Neuronal stem cell (in vitro differentiated cells): ENCODE measurements around the gene TAS2R4.
"Not testable (repeated sequence)": the region's sequence is repeated elsewhere in the genome, so short reads cannot be mapped to it uniquely, and the experiment has no call there.

Experiments used
- DNase-seq: peaks from one replicate; pipeline ENCODE4 v3.0.0-alpha.2; 2013; ENCODE audit warnings: low spot score
- H2AFZ ChIP-seq: one replicate; pipeline ENCODE4 v1.6.1; 2013; ENCODE audit warnings: mild to moderate bottlenecking, low read length, inconsistent platforms
- H2AK5ac ChIP-seq: 2 replicates; pipeline ENCODE4 v1.6.1; 2013; ENCODE audit warnings: low read depth, mild to moderate bottlenecking, inconsistent platforms, low read length, moderate library complexity, mixed read lengths
- H2BK120ac ChIP-seq: 2 replicates; pipeline ENCODE4 v1.6.1; 2013; ENCODE audit warnings: low read depth, mild to moderate bottlenecking, inconsistent platforms, low read length, moderate library complexity, mixed read lengths
- H2BK12ac ChIP-seq: one replicate; pipeline ENCODE4 v1.6.1; 2013; ENCODE audit warnings: low read length, inconsistent platforms
- H2BK15ac ChIP-seq: 2 replicates; pipeline ENCODE4 v1.6.1; 2013; ENCODE audit warnings: mild to moderate bottlenecking, low read length, inconsistent platforms, mixed read lengths
- H2BK5ac ChIP-seq: one replicate; pipeline ENCODE4 v1.6.1; 2013; ENCODE audit warnings: inconsistent platforms, mild to moderate bottlenecking, low read length, moderate library complexity
- H3K14ac ChIP-seq: one replicate; pipeline ENCODE4 v1.6.1; 2013; ENCODE audit warnings: low read length, inconsistent platforms
- H3K18ac ChIP-seq: 2 replicates; pipeline ENCODE4 v1.6.1; 2013; ENCODE audit warnings: low read length, inconsistent platforms
- H3K23ac ChIP-seq: 2 replicates; pipeline ENCODE4 v1.6.1; 2013; ENCODE audit warnings: low read depth, mild to moderate bottlenecking, mixed read lengths, low read length, inconsistent platforms; ENCODE audit not compliant: poor library complexity
- H3K27ac ChIP-seq: replicated peaks from 3 replicates; pipeline ENCODE4 v1.5.1; 2013; ENCODE audit warnings: low read length, inconsistent platforms
- H3K27me3 ChIP-seq, 3 experiments: 2 replicates each; pipeline ENCODE4 v1.6.1; 2013; ENCODE audit warnings: low read length in 3 of 3, mild to moderate bottlenecking in 2 of 3, inconsistent platforms in 1 of 3, low read depth in 1 of 3, mixed read lengths in 1 of 3, moderate library complexity in 1 of 3; ENCODE audit not compliant: control insufficient read depth in 3 of 3, insufficient read depth in 3 of 3
- H3K36me3 ChIP-seq, 2 donors: replicated peaks in 1 of 2; 2 replicates each; pipeline ENCODE4 v1.6.1; 2013; ENCODE audit warnings: low read length in 2 of 2; ENCODE audit not compliant: control insufficient read depth in 2 of 2, insufficient read depth in 2 of 2
- H3K4ac ChIP-seq: 2 replicates; pipeline ENCODE4 v1.6.1; 2013; ENCODE audit warnings: inconsistent platforms, mild to moderate bottlenecking, low read length, moderate library complexity
- H3K4me1 ChIP-seq, 2 donors: 1 replicate in 1 of 2; 2 replicates in 1 of 2; pipeline ENCODE4 v1.6.1; 2013; ENCODE audit warnings: low read length in 2 of 2, low read depth in 1 of 2; ENCODE audit not compliant: control insufficient read depth in 2 of 2, insufficient read depth in 1 of 2
- H3K4me2 ChIP-seq: one replicate; pipeline ENCODE4 v1.6.1; 2013; ENCODE audit warnings: mild to moderate bottlenecking, low read length, inconsistent platforms; ENCODE audit not compliant: insufficient read depth, poor library complexity, severe bottlenecking
- H3K4me3 ChIP-seq, 2 donors: 2 replicates each; pipeline ENCODE4 v1.5.1; 2013; ENCODE audit warnings: low read length in 2 of 2, mild to moderate bottlenecking in 2 of 2, inconsistent platforms in 1 of 2, moderate library complexity in 1 of 2
- H3K79me1 ChIP-seq: one replicate; pipeline ENCODE4 v1.6.1; 2013; ENCODE audit warnings: low read depth, mild to moderate bottlenecking, inconsistent platforms, low read length, moderate library complexity
- H3K9ac ChIP-seq: one replicate; pipeline ENCODE4 v1.6.1; 2013; ENCODE audit warnings: mild to moderate bottlenecking, low read depth, low read length, inconsistent platforms; ENCODE audit not compliant: poor library complexity
- H3K9me3 ChIP-seq, 2 donors: replicated peaks in 1 of 2; 2 replicates each; pipeline versions ENCODE3 to v1.6.1; 2013; ENCODE audit warnings: low read length in 2 of 2, mild to moderate bottlenecking in 2 of 2, inconsistent platforms in 1 of 2, low read depth in 1 of 2, mixed read lengths in 1 of 2, moderate library complexity in 1 of 2; ENCODE audit not compliant: control insufficient read depth in 2 of 2, insufficient read depth in 1 of 2
- H4K8ac ChIP-seq: one replicate; pipeline ENCODE4 v1.6.1; 2013; ENCODE audit warnings: low read depth, mild to moderate bottlenecking, inconsistent platforms, low read length, moderate library complexity
- H4K91ac ChIP-seq: one replicate; pipeline ENCODE4 v1.6.1; 2013; ENCODE audit warnings: low read length, low read depth, mild to moderate bottlenecking, inconsistent platforms; ENCODE audit not compliant: poor library complexity
- WGBS, 2 donors: extraction: QIAGEN DNeasy Blood & Tissue Kit; methylation state at CpG; one replicate each; pipeline ENCODE4 v1.1.7; 2013; ENCODE audit warnings: missing lambda C conversion rate in 2 of 2, mixed read lengths in 1 of 2; ENCODE audit not compliant: insufficient read length in 2 of 2, insufficient replicate concordance in 1 of 2; ENCODE audit errors: extremely low coverage in 2 of 2; 5-methylcytosine and 5-hydroxymethylcytosine counted together

The TAS2R4 gene

GRCh38 chr7:141744131-141744530 is 32.3 kb upstream of the TAS2R4 start:
- Histone ChIP-seq H3K36me3 (peaks cover 29 to 100% of the 10 kb centered on the region in 2 donors), H3K9ac (no peak overlapping the region), H3K27ac (no peak overlapping the region), H4K91ac (no peak overlapping the region), H3K4me2 (no peak overlapping the region), H2AFZ (no peak overlapping the region), H2BK12ac (no peak overlapping the region), H3K14ac (no peak overlapping the region), H2BK5ac (no peak overlapping the region), H3K4ac (no peak overlapping the region), H2BK120ac (no peak overlapping the region), H2BK15ac (no peak overlapping the region), H3K9me3 (peaks cover 0 to 1% of the 10 kb centered on the region in 2 donors), H3K18ac (no peak overlapping the region), H4K8ac (no peak overlapping the region), H3K4me1 (peaks cover 3 to 7% of the 10 kb centered on the region in 2 donors), H3K27me3 (peaks cover 0 to 2% (median 0%) of the 10 kb centered on the region in 3 experiments), H3K23ac (no peak overlapping the region), H2AK5ac (no peak overlapping the region), H3K79me1 (peaks cover 3% of the 10 kb centered on the region), H3K4me3 (no peak overlapping the region)
- no CpG with 5 or more reads among the region's 2 CpGs for WGBS, 2 donors
- no peak for DNase-seq

GRCh38 chr7:141748396-141748795 is 28.1 kb upstream of the TAS2R4 start:
- no peak overlapping the region for H3K4ac ChIP-seq
- H2BK120ac ChIP-seq, result no peak overlapping the region
- no peak overlapping the region for H3K4me3 ChIP-seq
- H3K79me1 ChIP-seq, result no peaks in the 10 kb centered on the region
- no peak overlapping the region for H4K8ac ChIP-seq
- peaks cover 3 to 41% of the 10 kb centered on the region in 2 donors for H3K9me3 ChIP-seq
- H2AK5ac ChIP-seq, result no peak overlapping the region
- no peak overlapping the region for H3K27ac ChIP-seq
- no peak overlapping the region for H2AFZ ChIP-seq
- no peak overlapping the region for H3K23ac ChIP-seq
- no CpG with 5 or more reads among the region's 2 CpGs for WGBS, 2 donors
- H3K4me1 ChIP-seq, result no peaks in the 10 kb centered on the region
- H2BK15ac ChIP-seq, result no peak overlapping the region
- no peak overlapping the region for H2BK5ac ChIP-seq
- H3K27me3 ChIP-seq, result no peaks in the 10 kb centered on the region
- H3K14ac ChIP-seq, result no peak overlapping the region
- H2BK12ac ChIP-seq, result no peak overlapping the region
- H3K36me3 ChIP-seq, result peaks cover 38 to 100% of the 10 kb centered on the region in 2 donors
- H3K4me2 ChIP-seq, result no peak overlapping the region
- H3K18ac ChIP-seq, result no peak overlapping the region
- H4K91ac ChIP-seq, result no peak overlapping the region
- no peak overlapping the region for H3K9ac ChIP-seq
- DNase-seq, result no peak

GRCh38 chr7:141751904-141752303 is 24.6 kb upstream of the TAS2R4 start:
- not testable (repeated sequence) for H2BK12ac ChIP-seq, H3K4me2 ChIP-seq, H3K14ac ChIP-seq, H4K8ac ChIP-seq, H4K91ac ChIP-seq, H2BK5ac ChIP-seq, H2AFZ ChIP-seq, H3K9ac ChIP-seq, H2AK5ac ChIP-seq, H3K27me3 ChIP-seq, H2BK120ac ChIP-seq, H3K27ac ChIP-seq, H3K4me1 ChIP-seq, H3K18ac ChIP-seq, H2BK15ac ChIP-seq, H3K4ac ChIP-seq, H3K4me3 ChIP-seq, H3K79me1 ChIP-seq, H3K23ac ChIP-seq, DNase-seq
- H3K9me3 ChIP-seq, result peaks cover 3 to 41% of the 10 kb centered on the region in 2 donors
- H3K36me3 ChIP-seq, result peaks cover 32 to 100% of the 10 kb centered on the region in 2 donors
- WGBS, 2 donors, result no CpG with 5 or more reads among the region's 10 CpGs

GRCh38 chr7:141752634-141753033 is 23.8 kb upstream of the TAS2R4 start:
- H3K36me3 ChIP-seq, result peaks cover 37 to 100% of the 10 kb centered on the region in 2 donors
- no peaks in the 10 kb centered on the region for H3K79me1 ChIP-seq
- H2BK120ac ChIP-seq, result no peak overlapping the region
- no peak overlapping the region for H4K91ac ChIP-seq
- H2BK5ac ChIP-seq, result no peak overlapping the region
- H3K14ac ChIP-seq, result no peak overlapping the region
- H3K23ac ChIP-seq, result no peak overlapping the region
- H4K8ac ChIP-seq, result no peak overlapping the region
- no peak overlapping the region for H2BK15ac ChIP-seq
- H3K27ac ChIP-seq, result no peak overlapping the region
- H3K4me1 ChIP-seq, result no peaks in the 10 kb centered on the region
- no peak for DNase-seq
- peaks cover 3 to 41% of the 10 kb centered on the region in 2 donors for H3K9me3 ChIP-seq
- H3K27me3 ChIP-seq, result no peaks in the 10 kb centered on the region
- no CpG with 5 or more reads among the region's 13 CpGs for WGBS, 2 donors
- H3K18ac ChIP-seq, result no peak overlapping the region
- no peak overlapping the region for H3K4me3 ChIP-seq
- H3K4ac ChIP-seq, result no peak overlapping the region
- H3K4me2 ChIP-seq, result no peak overlapping the region
- H2AK5ac ChIP-seq, result no peak overlapping the region
- no peak overlapping the region for H2AFZ ChIP-seq
- H2BK12ac ChIP-seq, result no peak overlapping the region
- no peak overlapping the region for H3K9ac ChIP-seq
